ENCODE measurements around the gene SORL1. TPM values are rescaled to one million over a fixed set of nuclear protein-coding genes. Genes with fewer than 3 reads are reported as not detected.

Gene SORL1
- total RNA-seq, 1 donor from 2014 or later, result 10.5 TPM

GRCh38 chr11:121539000-121539399 is 86.9 kb downstream of the SORL1 start:
- H3K27me3 ChIP-seq, result no peaks in the 10 kb centered on the region
- H3K4me3 ChIP-seq, result no peak overlapping the region
- TF ChIP-seq, protein P1, sequence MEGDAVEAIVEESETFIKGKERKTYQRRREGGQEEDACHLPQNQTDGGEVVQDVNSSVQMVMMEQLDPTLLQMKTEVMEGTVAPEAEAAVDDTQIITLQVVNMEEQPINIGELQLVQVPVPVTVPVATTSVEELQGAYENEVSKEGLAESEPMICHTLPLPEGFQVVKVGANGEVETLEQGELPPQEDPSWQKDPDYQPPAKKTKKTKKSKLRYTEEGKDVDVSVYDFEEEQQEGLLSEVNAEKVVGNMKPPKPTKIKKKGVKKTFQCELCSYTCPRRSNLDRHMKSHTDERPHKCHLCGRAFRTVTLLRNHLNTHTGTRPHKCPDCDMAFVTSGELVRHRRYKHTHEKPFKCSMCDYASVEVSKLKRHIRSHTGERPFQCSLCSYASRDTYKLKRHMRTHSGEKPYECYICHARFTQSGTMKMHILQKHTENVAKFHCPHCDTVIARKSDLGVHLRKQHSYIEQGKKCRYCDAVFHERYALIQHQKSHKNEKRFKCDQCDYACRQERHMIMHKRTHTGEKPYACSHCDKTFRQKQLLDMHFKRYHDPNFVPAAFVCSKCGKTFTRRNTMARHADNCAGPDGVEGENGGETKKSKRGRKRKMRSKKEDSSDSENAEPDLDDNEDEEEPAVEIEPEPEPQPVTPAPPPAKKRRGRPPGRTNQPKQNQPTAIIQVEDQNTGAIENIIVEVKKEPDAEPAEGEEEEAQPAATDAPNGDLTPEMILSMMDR (IDR thresholded peaks at IDR 0.05), result no peak
- no peak for DNase-seq (ENCODE audit: low spot score in 2 of 2)
- peaks cover 0 to 6% of the 10 kb centered on the region in 2 donors for H3K36me3 ChIP-seq
- H3K4me1 ChIP-seq, result no peaks in the 10 kb centered on the region
- H3K9me3 ChIP-seq, result no peaks in the 10 kb centered on the region
- H3K27ac ChIP-seq, result no peak overlapping the region
- intact Hi-C loops (cut with DNase I), result no loop called here

- Histone ChIP-seq H3K9me3 (no peaks in the 10 kb centered on the region), H3K4me1 (no peaks in the 10 kb centered on the region), H3K27me3 (no peaks in the 10 kb centered on the region), H3K27ac (no peak overlapping the region), H3K36me3 (peaks cover 0 to 14% of the 10 kb centered on the region in 2 donors), H3K4me3 (no peak overlapping the region)
- no peak for DNase-seq (ENCODE audit: low spot score in 2 of 2)
- TF ChIP-seq, protein P1 (IDR thresholded peaks at IDR 0.05), result no peak
- intact Hi-C loops (cut with DNase I), result no loop called here
Measured at GRCh38 chr11:121540627-121541026, 88.5 kb downstream of the SORL1 start.

GRCh38 chr11:121543836-121544380 is 91.8 kb downstream of the SORL1 start:
- intact Hi-C loops (cut with DNase I), result no loop called here
- no peak overlapping the region for H3K27ac ChIP-seq
- no peaks in the 10 kb centered on the region for H3K27me3 ChIP-seq
- no peak for DNase-seq (ENCODE audit: low spot score in 2 of 2)
- no peaks in the 10 kb centered on the region for H3K9me3 ChIP-seq
- peaks cover 4 to 17% of the 10 kb centered on the region in 2 donors for H3K36me3 ChIP-seq
- TF ChIP-seq, protein P1 (IDR thresholded peaks at IDR 0.05), result no peak
- H3K4me1 ChIP-seq, result no peaks in the 10 kb centered on the region
- no peak overlapping the region for H3K4me3 ChIP-seq

GRCh38 chr11:121544956-121545355 is 92.8 kb downstream of the SORL1 start:
- DNase-seq (ENCODE audit: low spot score in 2 of 2), result no peak
- peaks cover 4 to 17% of the 10 kb centered on the region in 2 donors for H3K36me3 ChIP-seq
- no peaks in the 10 kb centered on the region for H3K4me1 ChIP-seq
- no peak overlapping the region for H3K27ac ChIP-seq
- H3K4me3 ChIP-seq, result no peak overlapping the region
- TF ChIP-seq, protein P1 (IDR thresholded peaks at IDR 0.05), result no peak
- intact Hi-C loops (cut with DNase I), result no loop called here
- no peaks in the 10 kb centered on the region for H3K9me3 ChIP-seq
- H3K27me3 ChIP-seq, result no peaks in the 10 kb centered on the region

DNA sequence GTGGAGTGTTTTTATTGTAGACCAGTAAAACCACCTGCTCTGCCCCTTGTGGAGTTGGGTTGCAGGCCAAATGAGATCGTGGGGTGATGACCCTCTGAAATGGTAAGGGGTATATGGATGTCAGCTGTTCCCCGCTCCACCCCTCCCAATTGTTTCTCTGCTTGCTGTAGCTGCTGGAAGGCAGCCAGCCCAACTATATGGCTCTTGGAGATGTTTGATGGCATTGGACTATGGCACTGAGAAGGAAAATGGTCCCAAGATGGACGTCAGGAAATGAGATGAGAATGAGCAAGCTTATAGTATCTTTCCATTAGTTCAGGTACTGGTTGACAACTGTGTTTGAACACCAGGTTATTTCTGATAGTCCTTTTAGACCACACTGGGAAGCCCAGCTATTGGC is 95.5 kb downstream of the SORL1 start:
- Histone ChIP-seq H3K36me3 (peaks cover 4 to 17% of the 10 kb centered on the region in 2 donors), H3K4me1 (no peaks in the 10 kb centered on the region), H3K27ac (no peak overlapping the region), H3K9me3 (no peaks in the 10 kb centered on the region), H3K4me3 (no peak overlapping the region), H3K27me3 (no peaks in the 10 kb centered on the region)
- TF ChIP-seq, protein P1 (IDR thresholded peaks at IDR 0.05), result no peak
- intact Hi-C loops (cut with DNase I), result no loop called here
- DNase-seq (ENCODE audit: low spot score in 2 of 2), result no peak

All from ascending aorta (tissue), 2 donors.